Activated CD4-positive, alpha-beta T cell treated with anti-CD3 and anti-CD28 coated beads for 1 hour (primary cell): ENCODE results near the gene LRRTM4.
"Not testable (repeated sequence)": the region's sequence is repeated elsewhere in the genome, so short reads cannot be mapped to it uniquely, and the experiment has no call there.

Experiments used
- DNase-seq: peaks from one replicate; pipeline ENCODE4 v3.0.0-alpha.2; 2020

Gene LRRTM4

GRCh38 chr2:77155511-77155910 lies 366.7 kb downstream of the LRRTM4 start:
- no peak for DNase-seq

GRCh38 chr2:77149565-77149964 lies 372.6 kb downstream of the LRRTM4 start:
- no peak for DNase-seq

- no peak for DNase-seq
These were observed 375.0 kb downstream of the LRRTM4 start for GRCh38 chr2:77147153-77147552.

DNA sequence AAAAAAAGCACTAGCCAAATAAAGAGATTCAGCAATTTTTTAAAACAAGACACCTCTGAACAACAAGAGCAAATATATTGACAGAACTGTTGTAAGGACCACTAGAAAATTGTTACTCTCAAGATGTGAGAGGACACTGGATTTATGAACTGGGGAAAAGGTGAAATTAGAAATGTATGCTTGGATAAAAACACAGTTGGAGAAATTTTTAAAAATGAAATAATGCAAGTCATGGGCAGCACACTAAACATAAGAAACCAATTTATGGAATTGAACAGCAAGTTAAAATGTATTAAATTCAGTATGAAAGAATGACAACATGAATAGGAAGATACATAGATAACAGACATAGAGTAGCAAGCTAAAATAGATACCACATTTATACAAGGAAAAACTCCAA lies 377.4 kb downstream of the LRRTM4 start:
- DNase-seq, result no peak

DNA sequence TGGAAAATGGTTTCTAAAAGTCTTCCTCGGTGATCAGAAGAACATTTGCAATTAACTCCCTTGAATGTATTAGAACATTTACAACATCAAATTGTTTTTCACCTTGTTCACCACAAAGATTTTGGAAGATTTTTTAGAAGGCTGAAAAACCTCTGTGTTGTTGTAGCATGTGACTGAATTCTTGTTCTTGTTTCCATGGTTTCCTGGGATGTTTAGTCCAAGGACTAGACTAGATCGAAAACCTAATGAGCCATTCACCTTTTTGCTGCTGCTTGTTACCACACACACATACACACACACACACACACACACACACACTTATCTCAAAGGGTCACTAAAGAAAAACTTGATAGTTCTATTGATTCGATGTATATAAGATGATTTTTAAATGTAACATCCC lies 380.0 kb downstream of the LRRTM4 start:
- DNase-seq, result no peak

DNA sequence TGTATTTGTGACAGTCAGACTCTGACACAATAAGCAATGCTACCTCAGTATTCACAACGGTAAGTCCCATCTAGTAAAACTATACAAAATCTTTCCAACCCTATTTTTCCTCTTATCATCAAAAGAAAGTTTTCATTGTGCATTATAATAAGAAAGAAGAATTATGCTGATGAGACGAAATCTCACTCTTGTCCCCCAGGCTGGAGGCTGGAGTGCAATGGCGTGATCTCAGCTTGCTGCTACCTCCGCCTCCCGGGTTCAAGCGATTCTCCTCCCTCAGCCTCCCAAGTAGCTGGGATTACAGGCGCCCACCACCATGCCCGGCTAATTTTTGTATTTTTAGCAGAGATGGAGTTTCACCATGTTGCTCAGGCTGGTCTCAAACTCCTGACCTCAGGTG lies 393.7 kb downstream of the LRRTM4 start:
- DNase-seq, result not testable (repeated sequence)

DNA sequence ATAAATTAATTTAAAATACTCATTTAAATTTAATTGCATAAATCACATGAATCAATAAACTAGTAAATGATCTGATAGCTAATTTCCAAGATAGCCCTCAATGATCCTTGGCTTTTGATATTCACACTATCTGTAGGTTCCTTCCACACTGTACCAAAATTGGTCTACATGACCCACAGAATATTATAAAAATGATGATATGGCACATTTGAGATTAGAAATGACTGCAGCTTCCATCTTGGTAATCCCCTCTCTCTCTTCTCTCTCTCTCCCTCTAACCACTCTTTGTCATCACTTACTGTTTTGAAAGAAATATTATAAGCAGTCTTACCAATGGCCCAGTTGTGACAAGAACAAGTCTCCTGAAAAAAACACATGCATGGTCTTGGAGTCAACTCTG lies 394.8 kb downstream of the LRRTM4 start:
- DNase-seq, result no peak

GRCh38 chr2:77121518-77121917 lies 400.7 kb downstream of the LRRTM4 start:
- DNase-seq, result no peak

DNA sequence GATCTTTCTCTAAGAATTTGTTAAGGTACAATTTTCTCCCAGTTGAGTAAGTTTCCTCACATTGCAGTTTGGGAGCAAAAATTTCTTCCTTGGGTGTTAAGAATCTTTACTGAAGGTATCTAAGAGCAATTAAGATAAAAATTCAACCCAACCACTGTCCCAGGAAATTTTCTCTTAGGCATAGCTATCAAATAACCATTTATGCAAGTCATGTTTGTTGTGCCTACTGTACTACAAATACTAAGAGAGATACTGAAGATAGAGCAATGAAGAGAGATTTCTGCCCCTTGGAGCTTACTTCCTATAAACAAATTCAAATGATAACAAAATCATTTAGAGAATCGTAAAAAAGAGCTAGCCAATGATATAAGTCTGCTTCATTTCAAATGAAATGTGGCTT lies 402.8 kb downstream of the LRRTM4 start:
- no peak for DNase-seq

DNA sequence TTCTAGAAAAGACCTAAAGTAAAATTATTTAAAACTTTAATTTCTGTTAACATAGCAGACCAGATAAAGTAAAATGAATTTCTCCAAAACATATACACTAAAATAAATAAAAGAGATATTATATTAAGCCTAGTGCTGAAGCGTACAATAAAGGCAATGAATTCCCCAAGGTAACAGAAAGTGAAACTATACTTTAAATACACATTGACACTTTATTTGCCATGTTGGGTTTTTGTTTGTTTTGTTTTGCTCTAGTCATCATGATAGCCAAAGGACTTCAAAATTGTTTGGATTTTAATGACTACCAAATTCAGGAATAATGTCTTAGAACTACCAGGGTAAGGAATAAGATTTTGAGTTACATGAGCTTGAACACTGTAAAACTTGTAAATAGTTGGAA lies 413.3 kb downstream of the LRRTM4 start:
- no peak for DNase-seq

GRCh38 chr2:77105008-77105407 lies 417.2 kb downstream of the LRRTM4 start:
- DNase-seq, result no peak

- no peak for DNase-seq
These were observed 417.6 kb downstream of the LRRTM4 start for GRCh38 chr2:77104554-77104953.

- DNase-seq, result no peak
These were observed 419.2 kb downstream of the LRRTM4 start for GRCh38 chr2:77102927-77103326.

- no peak for DNase-seq
These were observed 420.3 kb downstream of the LRRTM4 start for GRCh38 chr2:77101796-77102452.

DNA sequence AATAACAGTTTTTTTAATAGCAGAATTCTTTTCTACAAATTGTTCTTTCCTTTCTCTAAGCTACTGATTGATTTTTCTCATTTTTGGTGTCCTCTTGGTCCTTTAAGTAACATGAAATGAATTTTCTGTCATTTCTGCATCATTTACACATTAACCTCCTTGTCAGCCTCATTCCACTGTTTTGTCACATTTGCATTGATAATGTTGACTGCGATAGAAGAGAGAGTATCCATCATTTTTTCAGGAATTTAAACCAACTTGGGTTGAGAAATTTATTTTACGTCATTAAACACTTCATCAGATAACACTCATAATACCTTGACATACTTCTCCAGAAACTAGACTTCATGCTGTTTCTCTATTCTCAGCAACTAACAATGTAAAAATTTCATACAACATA lies 422.2 kb downstream of the LRRTM4 start:
- no peak for DNase-seq

DNA sequence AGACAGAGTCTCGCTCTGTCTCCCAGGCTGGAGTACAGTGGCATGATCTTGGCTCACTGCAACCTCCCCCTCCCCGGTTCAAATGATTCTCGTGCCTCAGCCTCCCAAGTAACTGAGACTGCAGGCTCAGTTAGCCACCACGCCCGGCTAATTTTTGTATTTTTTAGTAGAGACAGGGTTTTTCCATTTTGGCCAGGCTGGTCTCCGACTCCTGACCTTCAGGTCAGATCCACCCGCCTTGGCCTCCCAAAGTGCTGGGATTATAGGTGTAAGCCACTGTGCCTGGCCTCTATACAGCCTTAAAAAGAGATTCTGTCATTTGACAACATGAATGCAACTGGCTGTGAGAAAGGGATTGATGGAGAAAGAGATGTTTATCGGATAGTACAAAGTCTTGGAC lies 426.7 kb downstream of the LRRTM4 start:
- DNase-seq, result not testable (repeated sequence)

- no peak for DNase-seq
These were observed 427.1 kb downstream of the LRRTM4 start for GRCh38 chr2:77095096-77095495.

DNA sequence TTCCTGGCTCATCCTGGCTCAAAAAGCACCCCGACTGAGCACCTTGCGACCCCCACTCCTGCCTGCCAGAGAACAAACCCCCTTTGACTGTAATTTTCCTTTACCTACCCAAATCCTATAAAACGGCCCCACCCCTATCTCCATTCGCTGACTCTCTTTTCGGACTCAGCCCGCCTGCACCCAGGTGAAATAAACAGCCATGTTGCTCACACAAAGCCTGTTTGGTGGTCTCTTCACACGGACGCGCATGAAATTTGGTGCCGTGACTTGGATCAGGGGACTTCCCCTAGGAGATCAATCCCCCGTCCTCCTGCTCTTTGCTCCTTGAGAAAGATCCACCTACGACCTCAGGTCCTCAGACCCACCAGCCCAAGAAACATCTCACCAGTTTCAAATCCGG lies 433.8 kb downstream of the LRRTM4 start:
- not testable (repeated sequence) for DNase-seq

DNA sequence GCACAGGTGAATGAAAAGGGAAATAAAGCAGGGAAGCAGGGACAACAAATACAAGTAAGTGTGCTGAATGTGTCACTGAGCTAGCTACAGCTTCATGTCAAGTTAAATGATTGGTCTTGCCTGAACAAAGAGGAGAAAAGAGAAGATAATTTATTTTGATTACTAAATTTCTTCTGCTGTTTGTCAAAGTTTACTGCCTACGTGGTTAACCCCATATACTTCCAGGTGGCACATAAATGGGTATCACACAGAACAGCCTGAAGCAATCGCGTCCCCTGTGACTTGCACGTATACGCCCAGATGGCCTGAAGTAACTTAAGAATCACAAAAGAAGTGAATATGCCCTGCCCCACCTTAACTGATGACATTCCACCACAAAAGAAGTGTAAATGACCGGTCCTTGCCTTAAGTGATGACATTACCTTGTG lies 434.2 kb downstream of the LRRTM4 start:
- no peak for DNase-seq

- DNase-seq, result no peak
These were observed 435.7 kb downstream of the LRRTM4 start for GRCh38 chr2:77086478-77086877.

- no peak for DNase-seq
These were observed 436.1 kb downstream of the LRRTM4 start for GRCh38 chr2:77086051-77086450.

- DNase-seq, result no peak
These were observed 436.6 kb downstream of the LRRTM4 start for GRCh38 chr2:77085561-77085960.

- DNase-seq, result no peak
These were observed 440.6 kb downstream of the LRRTM4 start for GRCh38 chr2:77081597-77081996.

GRCh38 chr2:77064324-77064723 lies 457.9 kb downstream of the LRRTM4 start:
- DNase-seq, result no peak

GRCh38 chr2:77054938-77055337 lies 467.2 kb downstream of the LRRTM4 start:
- no peak for DNase-seq

- DNase-seq, result no peak
These were observed 475.8 kb downstream of the LRRTM4 start for GRCh38 chr2:77046339-77046738.
